HepG2 (cell line): ENCODE data around the gene ATPAF1. TPM values are rescaled to one million over a fixed set of nuclear protein-coding genes. Genes with fewer than 3 reads are reported as not detected.

Source experiments
- ATAC-seq: fragments of 200-7000 bp; cut with Tn5 transposase; 3 replicates; pipeline ENCODE4 v1.9.1; 2020; ENCODE audit warnings: mild to moderate bottlenecking, moderate library complexity
- BruUV-seq: library from RNA; stranded (reverse); fragments of 400-500 nt; replicated peaks from 2 replicates; lab custom pipeline; 2021; lab: Mats Ljungman, UMichigan
- CTCF ChIA-PET: fragments of 300-600 bp; formaldehyde crosslinking; extraction: SDS; loops from one replicate; lab custom pipeline; 2021; ENCODE audit warnings: low total read pairs, inconsistent platforms, low intra/inter-chr PET ratio; lab: Yijun Ruan, JAX
- POLR2A ChIA-PET: fragments of 350-600 bp; sonication (Branson Sonifier 250); formaldehyde crosslinking; loops from one replicate; lab custom pipeline; 2020; ENCODE audit warnings: antibody characterized with exemption, inconsistent platforms; lab: Yijun Ruan, JAX
- DNase-seq: peaks from one replicate; pipeline ENCODE4 v3.0.0-alpha.2; 2015; ENCODE audit warnings: low spot score
- FAIRE-seq: peaks from 3 replicates; lab custom pipeline; 2011; peaks lifted over from hg19 to GRCh38; lab: Jason Lieb, UNC
- H2AFZ ChIP-seq: one replicate; pipeline ENCODE4 v1.6.1; 2011; ENCODE audit warnings: low read length, inconsistent platforms
- H3K27ac ChIP-seq: fragments of 300-600 bp; 3 replicates; pipeline ENCODE4 v1.8.0; 2011; ENCODE audit warnings: mixed run types, mild to moderate bottlenecking, mixed read lengths, low read length, inconsistent platforms; ENCODE audit not compliant: insufficient read depth; ENCODE audit errors: extremely low read length
- H3K27me3 ChIP-seq, 2 experiments: fragments of 200-600 bp in 1 of 2; 2 replicates in 1 of 2; 3 replicates in 1 of 2; pipeline versions ENCODE4 v1.6.0 to v1.8.0; 2011; ENCODE audit warnings: low read length in 2 of 2, mild to moderate bottlenecking in 2 of 2, moderate library complexity in 2 of 2, inconsistent platforms in 1 of 2; ENCODE audit not compliant: insufficient read depth in 2 of 2, control insufficient read depth in 1 of 2
- H3K36me3 ChIP-seq, 2 experiments: fragments of 200-600 bp in 1 of 2; replicated peaks in 1 of 2; 2 replicates in 1 of 2; 3 replicates in 1 of 2; pipeline versions ENCODE4 v1.5.1 to v1.8.0; 2011; ENCODE audit warnings: low read length in 2 of 2, inconsistent platforms in 1 of 2; ENCODE audit not compliant: insufficient read depth in 2 of 2, control insufficient read depth in 1 of 2
- H3K4me1 ChIP-seq: 2 replicates; pipeline ENCODE4 v1.5.1; 2012; ENCODE audit warnings: low read length, inconsistent platforms; ENCODE audit not compliant: insufficient read depth
- H3K4me2 ChIP-seq: 2 replicates; pipeline ENCODE4 v1.6.0; 2011; ENCODE audit warnings: low read depth, low read length, inconsistent platforms
- H3K4me3 ChIP-seq, 3 experiments: fragments of 200-600 bp in 1 of 3; sonication (generic), shearing (Covaris generic) in 1 of 3; replicated peaks in 1 of 3; 2 replicates each; pipeline ENCODE4 v1.5.1; 2011 to 2016; ENCODE audit warnings: low read length in 3 of 3, inconsistent platforms in 2 of 3, low read depth in 2 of 3, mild to moderate bottlenecking in 2 of 3, control low read depth in 1 of 3, mixed read lengths in 1 of 3; ENCODE audit not compliant: insufficient read depth in 1 of 3
- H3K79me2 ChIP-seq: one replicate; pipeline ENCODE4 v1.6.1; 2011; ENCODE audit warnings: low read length, inconsistent platforms; ENCODE audit not compliant: insufficient read depth
- H3K9ac ChIP-seq: 2 replicates; pipeline ENCODE4 v1.6.0; 2011; ENCODE audit warnings: mild to moderate bottlenecking, low read depth, low read length, inconsistent platforms; ENCODE audit not compliant: insufficient read depth
- H3K9me3 ChIP-seq: 2 replicates; pipeline ENCODE4 v1.5.1; 2012; ENCODE audit warnings: mild to moderate bottlenecking, low read length
- H4K20me1 ChIP-seq: 2 replicates; pipeline ENCODE4 v1.6.0; 2011; ENCODE audit warnings: inconsistent platforms, mild to moderate bottlenecking, low read length, moderate library complexity; ENCODE audit not compliant: insufficient read depth
- CEBPB ChIP-seq: IDR thresholded peaks from 2 replicates; pipeline ENCODE4 v1.6.1; 2011; ENCODE audit warnings: low read depth, low read length, improper control_type of control experiment, borderline replicate concordance
- CEBPG ChIP-seq: IDR thresholded peaks from 2 replicates; pipeline ENCODE4 v1.6.1; 2016
- FIP1L1 ChIP-seq: fragments of 200-400 bp; formaldehyde crosslinking; IDR thresholded peaks from 2 replicates; pipeline ENCODE4 v1.6.1; 2018; ENCODE audit warnings: low read depth, mild to moderate bottlenecking, low read length, moderate library complexity, borderline replicate concordance; ENCODE audit not compliant: insufficient read depth
- GPN1 ChIP-seq: sonication (generic); formaldehyde crosslinking; IDR thresholded peaks from 2 replicates; pipeline ENCODE4 v1.5.1; 2020; ENCODE audit warnings: missing genetic modification reagents, borderline replicate concordance
- KDM3A ChIP-seq: IDR thresholded peaks from 2 replicates; pipeline ENCODE4 v1.6.1; 2018; ENCODE audit warnings: low read depth, missing compliant biosample characterization
- KLF6 ChIP-seq: IDR thresholded peaks from 2 replicates; pipeline ENCODE4 v1.8.0; 2016; ENCODE audit warnings: missing biosample characterization, missing genetic modification reagents
- PLRG1 ChIP-seq: fragments of 450-650 bp; conservative IDR thresholded peaks from 2 replicates; pipeline ENCODE4 v1.6.1; 2016
- SP5 ChIP-seq: IDR thresholded peaks from 2 replicates; pipeline ENCODE4 v1.6.1; 2016; ENCODE audit warnings: low read depth, borderline replicate concordance
- TEAD3 ChIP-seq: optimal IDR thresholded peaks from 2 replicates; pipeline ENCODE3; 2016; ENCODE audit warnings: borderline replicate concordance
- ZFAT ChIP-seq: sonication (generic); formaldehyde crosslinking; conservative IDR thresholded peaks from 2 replicates; pipeline ENCODE4 v1.8.1; 2023; ENCODE audit warnings: missing genetic modification reagents, inconsistent platforms
- ZNF253 ChIP-seq: sonication (generic); formaldehyde crosslinking; IDR thresholded peaks from 2 replicates; pipeline ENCODE4 v1.8.0; 2022; ENCODE audit warnings: mild to moderate bottlenecking, missing genetic modification reagents, borderline replicate concordance
- ZNF256 ChIP-seq: sonication (generic); formaldehyde crosslinking; conservative IDR thresholded peaks from 2 replicates; pipeline ENCODE4 v1.4.0; 2020; ENCODE audit warnings: missing genetic modification reagents
- ZNF264 ChIP-seq: sonication (generic); formaldehyde crosslinking; IDR thresholded peaks from 2 replicates; pipeline ENCODE4 v1.4.0; 2020; ENCODE audit warnings: missing genetic modification reagents
- ZNF33A ChIP-seq: sonication (generic); formaldehyde crosslinking; IDR thresholded peaks from 2 replicates; pipeline ENCODE4 v1.5.1; 2020; ENCODE audit warnings: missing genetic modification reagents, mild to moderate bottlenecking, moderate library complexity, borderline replicate concordance
- ZNF766 ChIP-seq: sonication (generic); formaldehyde crosslinking; IDR thresholded peaks from 2 replicates; pipeline ENCODE4 v1.5.0; 2020; ENCODE audit warnings: missing genetic modification reagents, borderline replicate concordance
- ZNF772 ChIP-seq: sonication (generic); formaldehyde crosslinking; IDR thresholded peaks from 2 replicates; pipeline ENCODE4 v1.5.0; 2020; ENCODE audit warnings: mild to moderate bottlenecking, missing genetic modification reagents
- WGBS: methylation state at CpG from one replicate; pipeline ENCODE4 v1.1.6; 2017; ENCODE audit warnings: low lambda C conversion rate; 5-methylcytosine and 5-hydroxymethylcytosine counted together
- in situ Hi-C: cut with HindIII; loops from 2 replicates; pipeline ENCODE4 v1.10.0; 2017; ENCODE audit warnings: low pct_unique_long_range_greater_than_20kb; ENCODE audit not compliant: extremely low pct_ligation_motif_present
- intact Hi-C: fragments of 100-400 bp; cut with micrococcal nuclease; formaldehyde crosslinking; loops from one replicate; pipeline ENCODE4 v1.10.0; 2022; ENCODE audit not compliant: unreplicated experiment
- polyA plus RNA-seq, 8 experiments: library from polyadenylated mRNA; depleted of rRNA in 3 of 8; stranded (reverse) in 7 of 8; unstranded in 1 of 8; fragments of >200 nt; fragmentation: Illumina TruSeq in 4 of 8; extraction: Trizol in 4 of 8; gene quantifications; 2 replicates each; pipeline versions ENCODE4 v1.2.1 to v1.2.3, GENCODE V29; 2011 to 2016; ENCODE audit warnings: low read depth in 4 of 8, missing spikeins in 1 of 8, mixed read lengths in 1 of 8; ENCODE audit not compliant: insufficient read depth in 1 of 8
- total RNA-seq, 5 experiments: library from RNA; depleted of rRNA; stranded (reverse); fragments of >200 nt; fragmentation: Illumina TruSeq; extraction: Trizol; gene quantifications; 2 replicates each; pipeline ENCODE4 v1.2.3, GENCODE V29; 2016; ENCODE audit warnings: low read depth in 1 of 5
- TF ChIP-seq, protein P1 (sequence below), 2 experiments: fragments of 450-650 bp in 1 of 2; sonication (generic) in 1 of 2; formaldehyde crosslinking; IDR thresholded peaks; 2 replicates each; pipeline versions ENCODE4 v1.5.0 to v1.8.0; 2020 to 2022; ENCODE audit warnings: mild to moderate bottlenecking in 1 of 2, missing genetic modification reagents in 1 of 2
- TF ChIP-seq, protein P2 (sequence below): sonication (generic); formaldehyde crosslinking; IDR thresholded peaks from 2 replicates; pipeline ENCODE4 v1.4.0; 2020; ENCODE audit warnings: missing genetic modification reagents

Gene ATPAF1
- total and polyA plus RNA-seq, 2 of the 13 experiments (the other 11 are each of a cell fraction or from before 2014, with no cell fraction given) = 66.6 to 76.7 TPM

DNA sequence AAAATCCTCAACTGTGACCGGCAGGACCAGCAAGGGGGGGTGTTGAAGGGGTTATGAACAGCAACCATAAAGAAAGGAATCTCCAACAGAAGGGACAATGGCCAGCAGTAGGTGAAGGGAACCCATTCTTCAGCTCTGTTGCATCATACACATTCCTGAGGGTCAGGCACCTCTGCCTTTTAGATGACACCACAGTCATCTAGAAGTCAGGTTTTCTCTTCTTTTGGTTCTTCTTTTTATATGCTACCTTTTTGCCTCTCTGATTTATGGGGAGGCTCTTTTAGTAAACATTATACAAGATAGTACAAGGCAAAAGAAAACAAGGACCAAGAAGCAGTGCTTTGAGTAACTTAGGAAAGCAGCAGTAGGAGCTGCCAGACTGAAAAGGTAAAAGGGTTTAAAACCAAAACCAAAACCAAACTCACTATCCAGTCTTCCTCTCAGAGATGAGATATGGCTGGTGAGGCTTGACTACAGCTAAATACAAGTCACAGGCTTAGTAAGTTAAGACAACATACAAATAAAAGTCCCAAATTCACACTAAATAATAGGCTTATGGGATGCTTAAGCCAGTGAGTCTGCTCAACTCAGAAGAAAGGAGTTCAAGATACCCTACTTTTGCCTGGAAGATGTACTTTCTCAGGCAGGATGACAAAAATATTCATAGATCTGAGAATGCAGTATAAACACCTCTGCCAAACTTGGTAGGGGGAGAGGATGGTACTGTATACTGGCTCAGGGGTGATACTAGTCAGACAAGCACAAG lies 7.6 kb upstream of the ATPAF1 start:
- no peak overlapping the region for H3K27ac ChIP-seq
- H3K9me3 ChIP-seq = no peaks in the 10 kb centered on the region
- intact Hi-C loops = no loop called here
- H3K4me3 ChIP-seq = no peak overlapping the region
- no peaks in the 10 kb centered on the region for H4K20me1 ChIP-seq
- FAIRE-seq (no peak), DNase-seq (no peak), ATAC-seq (no peak)
- POLR2A ChIA-PET = no interaction called here
- no peak for TF ChIP-seq ZFAT
- peak; percentile 10 for TF ChIP-seq TEAD3 (CRISPR knock-in tag)
- TF ChIP-seq KDM3A (CRISPR knock-in tag) = no peak
- no peak for TF ChIP-seq GPN1
- no peak for TF ChIP-seq SP5 (CRISPR knock-in tag)
- TF ChIP-seq ZNF766 = no peak
- TF ChIP-seq ZNF772 (CRISPR knock-in tag) = no peak
- no peak for TF ChIP-seq PLRG1
- TF ChIP-seq, protein P1, sequence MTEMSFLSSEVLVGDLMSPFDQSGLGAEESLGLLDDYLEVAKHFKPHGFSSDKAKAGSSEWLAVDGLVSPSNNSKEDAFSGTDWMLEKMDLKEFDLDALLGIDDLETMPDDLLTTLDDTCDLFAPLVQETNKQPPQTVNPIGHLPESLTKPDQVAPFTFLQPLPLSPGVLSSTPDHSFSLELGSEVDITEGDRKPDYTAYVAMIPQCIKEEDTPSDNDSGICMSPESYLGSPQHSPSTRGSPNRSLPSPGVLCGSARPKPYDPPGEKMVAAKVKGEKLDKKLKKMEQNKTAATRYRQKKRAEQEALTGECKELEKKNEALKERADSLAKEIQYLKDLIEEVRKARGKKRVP (CRISPR knock-in tag; IDR thresholded peaks at IDR 0.05) = peak in 1 of 2 experiments; percentile 74; a peak in 2 of 4 replicates
- TF ChIP-seq FIP1L1 = no peak
- TF ChIP-seq KLF6 (CRISPR knock-in tag) = no peak
- peak; percentile 78; the same call in 1 of the 2 replicates for TF ChIP-seq CEBPB
- TF ChIP-seq ZNF256 (CRISPR knock-in tag) = no peak
- TF ChIP-seq, protein P2, sequence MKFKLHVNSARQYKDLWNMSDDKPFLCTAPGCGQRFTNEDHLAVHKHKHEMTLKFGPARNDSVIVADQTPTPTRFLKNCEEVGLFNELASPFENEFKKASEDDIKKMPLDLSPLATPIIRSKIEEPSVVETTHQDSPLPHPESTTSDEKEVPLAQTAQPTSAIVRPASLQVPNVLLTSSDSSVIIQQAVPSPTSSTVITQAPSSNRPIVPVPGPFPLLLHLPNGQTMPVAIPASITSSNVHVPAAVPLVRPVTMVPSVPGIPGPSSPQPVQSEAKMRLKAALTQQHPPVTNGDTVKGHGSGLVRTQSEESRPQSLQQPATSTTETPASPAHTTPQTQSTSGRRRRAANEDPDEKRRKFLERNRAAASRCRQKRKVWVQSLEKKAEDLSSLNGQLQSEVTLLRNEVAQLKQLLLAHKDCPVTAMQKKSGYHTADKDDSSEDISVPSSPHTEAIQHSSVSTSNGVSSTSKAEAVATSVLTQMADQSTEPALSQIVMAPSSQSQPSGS (CRISPR knock-in tag) = no peak
- TF ChIP-seq ZNF253 = no peak
- no peak for TF ChIP-seq ZNF264 (CRISPR knock-in tag)
- peak; percentile 73 for TF ChIP-seq CEBPG
- TF ChIP-seq ZNF33A (CRISPR knock-in tag) = no peak
- no peaks in the 10 kb centered on the region for H3K79me2 ChIP-seq
- no peak overlapping the region for H3K4me2 ChIP-seq
- H3K36me3 ChIP-seq = peaks cover 12 to 37% of the 10 kb centered on the region in 2 experiments; a peak in 4 of 5 replicates
- H3K9ac ChIP-seq = no peak overlapping the region
- CTCF ChIA-PET = no interaction called here
- H2AFZ ChIP-seq = no peak overlapping the region
- 83% methylated on average over 1 of the region's 1 CpG for WGBS
- BruUV-seq = no TSS peak
- H3K27me3 ChIP-seq = no peaks in the 10 kb centered on the region
- H3K4me1 ChIP-seq = no peaks in the 10 kb centered on the region; the same call in 1 of the 2 replicates
- in situ Hi-C loops = no loop called here
